ENCODE data around the gene TMEM248. TPM values are rescaled to one million over a fixed set of nuclear protein-coding genes. Genes with fewer than 3 reads are reported as not detected.
A peak's percentile ranks its signal among the peaks of the same experiment; 100 is the strongest.

Gene TMEM248
- total and polyA plus RNA-seq, 2 donors (not counting 3 experiments of a cell fraction or from before 2014, with no cell fraction given), result 107 to 220 TPM

DNA sequence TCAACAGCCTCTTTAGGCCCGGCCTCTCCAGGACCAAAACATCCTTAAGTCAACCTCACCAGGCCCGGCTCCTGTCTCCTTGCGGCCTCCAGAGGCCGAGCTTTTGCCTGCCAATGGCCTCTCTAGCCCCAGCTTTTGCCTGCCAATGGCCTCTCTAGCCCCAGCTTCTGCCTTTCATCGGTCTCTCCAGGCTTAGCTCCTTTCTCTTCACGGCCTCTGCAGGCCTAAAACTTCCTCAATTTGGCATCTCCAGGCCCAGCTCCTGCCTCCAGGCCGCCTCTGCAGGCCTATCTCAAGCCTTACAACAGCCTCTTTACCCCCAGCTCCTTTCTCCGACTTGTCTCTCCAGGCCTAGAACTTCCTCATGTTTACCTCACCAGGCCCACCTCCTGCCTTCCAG is 15.7 kb upstream of the TMEM248 start:
- no TSS peak for BruUV-seq (replicated peaks)
- H3K27me3 ChIP-seq (ENCODE audit: control insufficient read depth in 2 of 2, insufficient read depth in 2 of 2, low read length in 2 of 2), result no peaks in the 10 kb centered on the region
- CTCF ChIA-PET, result interaction anchor here (0.6 to 1.9 kb wide), 5 partner anchors 9 to 874 kb away, joined by 3 to 7 read pairs (median 3); no protein-coding TSS in a partner anchor
- POLR2A ChIA-PET, result no interaction called here
- dilution Hi-C loops (cut with MboI; ENCODE audit: extremely low pct_ligation_motif_present, low sequenced_read_pairs), result no loop called here
- no peak overlapping the region for H3K27ac ChIP-seq (ENCODE audit: insufficient read depth, low read depth, low read length)
- no peak overlapping the region for H2AFZ ChIP-seq (ENCODE audit: low read depth, low read length)
- no peak overlapping the region for H3K9ac ChIP-seq (replicated peaks; ENCODE audit: extremely low read depth, insufficient read depth, low read length)
- no peaks in the 10 kb centered on the region for H4K20me1 ChIP-seq (replicated peaks; ENCODE audit: control insufficient read depth, extremely low read depth, insufficient read depth, low read length)
- H3K4me3 ChIP-seq (replicated peaks in 1 of 3; ENCODE audit: insufficient read depth in 1 of 3, low read depth in 1 of 3, low read length in 3 of 3), result no peak overlapping the region
- no peaks in the 10 kb centered on the region for H3K79me2 ChIP-seq (ENCODE audit: control insufficient read depth, insufficient read depth, low read length)
- no peaks in the 10 kb centered on the region for H3K36me3 ChIP-seq (ENCODE audit: control insufficient read depth in 2 of 2, extremely low read depth in 1 of 2, insufficient read depth in 2 of 2, low read length in 2 of 2)
- intact Hi-C loops (cut with micrococcal nuclease), result no loop called here
- H3K9me1 ChIP-seq (replicated peaks; ENCODE audit: control insufficient read depth, extremely low read depth, insufficient read depth, low read length), result no peaks in the 10 kb centered on the region
- no peaks in the 10 kb centered on the region for H3K9me3 ChIP-seq (replicated peaks; ENCODE audit: control insufficient read depth, insufficient read depth, low read length)
- no peak for FAIRE-seq
- H3K4me2 ChIP-seq (ENCODE audit: insufficient read depth, low read length), result no peak overlapping the region
- no peak for DNase-seq (ENCODE audit: low read depth, low spot score)
- no peak for TF ChIP-seq EZH2 (IDR thresholded peaks at IDR 0.05; ENCODE audit: borderline replicate concordance, low read depth, low read length, severe bottlenecking)
- TF ChIP-seq, protein P1, sequence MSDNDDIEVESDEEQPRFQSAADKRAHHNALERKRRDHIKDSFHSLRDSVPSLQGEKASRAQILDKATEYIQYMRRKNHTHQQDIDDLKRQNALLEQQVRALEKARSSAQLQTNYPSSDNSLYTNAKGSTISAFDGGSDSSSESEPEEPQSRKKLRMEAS (IDR thresholded peaks at IDR 0.05; ENCODE audit: insufficient read depth, insufficient read length), result no peak
- no peak for TF ChIP-seq FOS (IDR thresholded peaks at IDR 0.05; ENCODE audit: borderline replicate concordance, insufficient read depth, low read length)
- TF ChIP-seq GATA2 (IDR thresholded peaks at IDR 0.05; ENCODE audit: insufficient read depth, insufficient read length, low read depth, low read length), result no peak
- TF ChIP-seq MYC (IDR thresholded peaks at IDR 0.05; ENCODE audit: low read depth, low read length), result no peak
- peaks cover 4% of the 10 kb centered on the region for H3K4me1 ChIP-seq (ENCODE audit: control insufficient read depth, extremely low read depth, insufficient read depth, low read length)

DNA sequence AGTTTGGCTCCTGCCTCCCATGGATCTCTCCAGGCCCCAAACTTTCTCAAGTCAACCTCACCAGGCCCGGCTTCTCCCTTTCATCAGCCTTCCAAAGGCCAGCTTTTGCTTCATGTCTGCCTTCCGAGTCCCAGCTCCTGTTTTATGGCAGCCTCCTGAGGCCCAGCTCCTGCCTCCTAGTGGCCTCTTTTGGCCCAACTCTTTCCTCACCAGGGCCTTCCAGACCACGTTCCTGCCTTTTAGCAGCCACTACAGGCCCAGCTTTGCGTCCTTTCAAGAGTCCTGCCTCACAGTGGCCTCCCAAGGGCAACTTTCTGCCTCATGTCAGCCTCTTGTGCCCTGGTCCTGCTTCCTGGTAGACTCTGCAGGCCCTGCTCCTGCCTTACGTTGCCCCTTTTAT is 15.3 kb upstream of the TMEM248 start:
- ChIA-PET CTCF (interaction anchor here (0.5 to 1.9 kb wide), 4 partner anchors 9 to 875 kb away, joined by 3 to 7 read pairs (median 5); no protein-coding TSS in a partner anchor), POLR2A (no interaction called here)
- Histone ChIP-seq H3K36me3 (ENCODE audit: control insufficient read depth in 2 of 2, extremely low read depth in 1 of 2, insufficient read depth in 2 of 2, low read length in 2 of 2) (no peaks in the 10 kb centered on the region), H4K20me1 (replicated peaks; ENCODE audit: control insufficient read depth, extremely low read depth, insufficient read depth, low read length) (no peaks in the 10 kb centered on the region), H2AFZ (ENCODE audit: low read depth, low read length) (no peak overlapping the region), H3K4me3 (replicated peaks in 1 of 3; ENCODE audit: insufficient read depth in 1 of 3, low read depth in 1 of 3, low read length in 3 of 3) (no peak overlapping the region), H3K79me2 (ENCODE audit: control insufficient read depth, insufficient read depth, low read length) (no peaks in the 10 kb centered on the region), H3K4me2 (ENCODE audit: insufficient read depth, low read length) (no peak overlapping the region), H3K27me3 (ENCODE audit: control insufficient read depth in 2 of 2, insufficient read depth in 2 of 2, low read length in 2 of 2) (no peaks in the 10 kb centered on the region), H3K9ac (replicated peaks; ENCODE audit: extremely low read depth, insufficient read depth, low read length) (no peak overlapping the region), H3K4me1 (ENCODE audit: control insufficient read depth, extremely low read depth, insufficient read depth, low read length) (peaks cover 4% of the 10 kb centered on the region), H3K9me1 (replicated peaks; ENCODE audit: control insufficient read depth, extremely low read depth, insufficient read depth, low read length) (no peaks in the 10 kb centered on the region), H3K9me3 (replicated peaks; ENCODE audit: control insufficient read depth, insufficient read depth, low read length) (no peaks in the 10 kb centered on the region), H3K27ac (ENCODE audit: insufficient read depth, low read depth, low read length) (no peak overlapping the region)
- no TSS peak for BruUV-seq (replicated peaks)
- dilution Hi-C loops (cut with MboI; ENCODE audit: extremely low pct_ligation_motif_present, low sequenced_read_pairs), result no loop called here
- FAIRE-seq (no peak), DNase-seq (ENCODE audit: low read depth, low spot score) (no peak)
- TF ChIP-seq GATA2 (IDR thresholded peaks at IDR 0.05; ENCODE audit: insufficient read depth, insufficient read length, low read depth, low read length) (no peak), CTCF (IDR thresholded peaks at IDR 0.05; ENCODE audit: extremely low read depth in 1 of 2, insufficient read depth in 1 of 2, low read depth in 1 of 2, low read length in 2 of 2) (peak in 1 of 2 donors; percentile 27)
- intact Hi-C loops (cut with micrococcal nuclease), result no loop called here
